Adrenal gland (tissue), 12 donors: ENCODE results near the gene NAPB. TPM values are rescaled to one million over a fixed set of nuclear protein-coding genes. Genes with fewer than 3 reads are reported as not detected.

Experiments
- DNase-seq, 7 donors: peaks; one replicate each; pipeline ENCODE4 v3.0.0-alpha.2; 2019 to 2020
- H3K27ac ChIP-seq, 5 donors: fragments of 200-600 bp; sonication (generic) in 4 of 5; 1 replicate in 3 of 5; 2 replicates in 2 of 5; pipeline versions ENCODE4 v1.5.1 to v1.8.0; 2016 to 2020; ENCODE audit warnings: mild to moderate bottlenecking in 1 of 5
- H3K27me3 ChIP-seq: fragments of 200-600 bp; 2 replicates; pipeline ENCODE4 v1.8.0; 2021
- H3K36me3 ChIP-seq, 2 donors: fragments of 200-600 bp; replicated peaks in 1 of 2; 1 replicate in 1 of 2; 2 replicates in 1 of 2; pipeline versions ENCODE4 v1.5.1 to v1.8.0; 2018 to 2022
- H3K4me1 ChIP-seq, 2 donors: fragments of 200-600 bp; replicated peaks in 1 of 2; 1 replicate in 1 of 2; 2 replicates in 1 of 2; pipeline versions ENCODE4 v1.5.1 to v1.8.0; 2018 to 2021
- H3K4me3 ChIP-seq, 4 donors: fragments of 200-600 bp; sonication (generic) in 3 of 4; one replicate each; pipeline ENCODE4 v1.5.1; 2016 to 2018
- H3K9me3 ChIP-seq, 3 donors: fragments of 200-600 bp; sonication (generic) in 1 of 3; replicated peaks in 1 of 3; 1 replicate in 2 of 3; 2 replicates in 1 of 3; pipeline versions ENCODE4 v1.5.1 to v1.8.0; 2016 to 2021
- POLR2A ChIP-seq, 2 donors: fragments of 450-650 bp; IDR thresholded peaks; one replicate each; pipeline ENCODE4 v1.6.1; 2017; ENCODE audit warnings: antibody characterized with exemption in 2 of 2, mild to moderate bottlenecking in 2 of 2, moderate library complexity in 1 of 2
- WGBS, 4 donors: extraction: QIAGEN DNeasy Blood & Tissue Kit in 2 of 4; methylation state at CpG; one replicate each; pipeline versions ENCODE4 v1.1.5 to v1.1.7; 2013 to 2017; 5-methylcytosine and 5-hydroxymethylcytosine counted together
- intact Hi-C, 2 donors: fragments of 100-400 bp; cut with DNase I; formaldehyde crosslinking; loops; one replicate each; pipeline versions ENCODE4 v1.14.1 to v1.15.0; 2022 to 2023
- polyA plus RNA-seq, 3 donors: library from polyadenylated mRNA; stranded (reverse); fragments of 200-250 nt in 2 of 3; fragments of 350-450 nt in 1 of 3; fragmentation: Illumina TruSeq in 1 of 3; extraction: RNeasy Lipid Tissue Mini Kit (QIAGEN cat#74804) in 1 of 3; gene quantifications; one replicate each; pipeline ENCODE4 v1.2.3, GENCODE V29; 2013 to 2014
- total RNA-seq, 9 donors: library from RNA; depleted of rRNA in 4 of 9; stranded (reverse); fragments of >200 nt in 4 of 9; fragments of 120-200 nt in 1 of 9; fragmentation: NEBNext Ultra II Directional in 1 of 9; extraction: Animal tissue kit (Norgen Biotek cat#: 25700) in 1 of 9; gene quantifications; one replicate each; pipeline versions ENCODE4 v1.1.0 to v1.2.4, GENCODE V29; 2013 to 2023
- TF ChIP-seq, protein P1 (sequence below), 6 experiments: fragments of 450-650 bp in 4 of 6; fragments of 200-600 bp in 2 of 6; sonication (generic) in 1 of 6; IDR thresholded peaks; 1 replicate in 5 of 6; 2 replicates in 1 of 6; pipeline versions ENCODE4 v1.5.1 to v1.8.0; 2016 to 2021; ENCODE audit warnings: antibody characterized with exemption in 6 of 6, mild to moderate bottlenecking in 2 of 6, moderate library complexity in 1 of 6
- donor health status: healthy with polysubstance abuse.
- donor health status: Bipolar disorder and iron deficiency.
- donor health status: DM: yes; HTN: yes; CAD: no.
- donor health status: DM: no; HTN: no; CAD: no.
- donor health status: DM: no; HTN: no; CAD: no.
- donor health status: DM: yes; HTN: yes; CAD: no.

NAPB gene
- total and polyA plus RNA-seq, 12 donors, result 11.8 to 27.5 (median 20.2) TPM

DNA sequence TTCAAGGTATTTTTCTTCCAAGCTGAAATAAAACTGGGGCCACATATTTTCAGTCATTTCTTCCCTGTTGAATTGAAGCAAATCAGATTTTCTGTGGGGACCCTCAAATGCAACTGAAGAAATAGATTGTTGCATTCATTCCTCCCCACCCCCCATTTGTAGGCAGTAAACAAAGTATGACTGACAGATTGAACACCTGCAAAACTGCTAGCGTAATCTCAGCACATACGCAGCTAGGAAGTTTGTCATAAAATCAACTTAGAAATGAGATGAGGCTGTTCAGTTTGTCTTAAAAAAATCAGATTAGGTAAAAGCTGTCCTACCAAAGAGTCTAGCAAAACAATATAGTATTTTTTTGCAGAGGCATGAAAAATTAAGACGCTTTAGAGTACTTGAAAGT, 50.4 kb downstream of the NAPB start:
- no peaks in the 10 kb centered on the region for H3K9me3 ChIP-seq
- H3K27me3 ChIP-seq, result no peaks in the 10 kb centered on the region
- TF ChIP-seq, protein P1, sequence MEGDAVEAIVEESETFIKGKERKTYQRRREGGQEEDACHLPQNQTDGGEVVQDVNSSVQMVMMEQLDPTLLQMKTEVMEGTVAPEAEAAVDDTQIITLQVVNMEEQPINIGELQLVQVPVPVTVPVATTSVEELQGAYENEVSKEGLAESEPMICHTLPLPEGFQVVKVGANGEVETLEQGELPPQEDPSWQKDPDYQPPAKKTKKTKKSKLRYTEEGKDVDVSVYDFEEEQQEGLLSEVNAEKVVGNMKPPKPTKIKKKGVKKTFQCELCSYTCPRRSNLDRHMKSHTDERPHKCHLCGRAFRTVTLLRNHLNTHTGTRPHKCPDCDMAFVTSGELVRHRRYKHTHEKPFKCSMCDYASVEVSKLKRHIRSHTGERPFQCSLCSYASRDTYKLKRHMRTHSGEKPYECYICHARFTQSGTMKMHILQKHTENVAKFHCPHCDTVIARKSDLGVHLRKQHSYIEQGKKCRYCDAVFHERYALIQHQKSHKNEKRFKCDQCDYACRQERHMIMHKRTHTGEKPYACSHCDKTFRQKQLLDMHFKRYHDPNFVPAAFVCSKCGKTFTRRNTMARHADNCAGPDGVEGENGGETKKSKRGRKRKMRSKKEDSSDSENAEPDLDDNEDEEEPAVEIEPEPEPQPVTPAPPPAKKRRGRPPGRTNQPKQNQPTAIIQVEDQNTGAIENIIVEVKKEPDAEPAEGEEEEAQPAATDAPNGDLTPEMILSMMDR (IDR thresholded peaks at IDR 0.05), result no peak
- TF ChIP-seq POLR2A (IDR thresholded peaks at IDR 0.05), result no peak
- 62 to 97% (median 78%) methylated on average over 3 of the region's 3 CpGs for WGBS, 4 donors
- DNase-seq, result no peak
- H3K27ac ChIP-seq, result peak overlapping the region in 3 of 5 donors; percentile 1 to 53 (median 53)
- peaks cover 0 to 57% of the 10 kb centered on the region in 2 donors for H3K36me3 ChIP-seq
- peaks cover 26 to 54% of the 10 kb centered on the region in 2 donors for H3K4me1 ChIP-seq
- H3K4me3 ChIP-seq, result no peak overlapping the region
- intact Hi-C loops, result no loop called here

DNA sequence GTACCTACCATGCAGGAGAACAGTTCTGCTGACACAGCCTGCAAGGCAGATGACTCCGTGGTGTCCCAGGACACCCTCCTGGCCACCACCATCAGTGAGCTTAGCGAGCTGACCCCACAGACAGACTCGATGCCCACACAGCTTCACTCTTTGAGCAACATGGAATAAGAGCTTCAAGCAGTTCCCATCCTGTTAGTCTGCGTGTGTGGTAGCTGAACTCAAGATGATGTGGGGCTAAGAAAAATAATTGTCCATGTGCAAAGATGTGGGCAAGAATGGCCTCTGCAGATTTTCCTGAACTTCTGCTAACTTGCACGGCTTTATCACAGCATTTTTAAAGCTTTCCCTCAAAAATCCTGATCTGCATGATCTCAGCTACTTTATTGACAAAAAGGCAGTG, 51.0 kb downstream of the NAPB start:
- no peak for DNase-seq
- no peak overlapping the region for H3K27ac ChIP-seq
- H3K36me3 ChIP-seq, result peaks cover 0 to 57% of the 10 kb centered on the region in 2 donors
- H3K4me3 ChIP-seq, result no peak overlapping the region
- no peak for TF ChIP-seq POLR2A (IDR thresholded peaks at IDR 0.05)
- TF ChIP-seq, protein P1 (IDR thresholded peaks at IDR 0.05), result no peak
- no peaks in the 10 kb centered on the region for H3K9me3 ChIP-seq
- intact Hi-C loops, result no loop called here
- H3K27me3 ChIP-seq, result no peaks in the 10 kb centered on the region
- peaks cover 27 to 60% of the 10 kb centered on the region in 2 donors for H3K4me1 ChIP-seq
- WGBS, 4 donors, result 88 to 93% (median 91%) methylated on average over 4 to 5 of the region's 5 CpGs

DNA sequence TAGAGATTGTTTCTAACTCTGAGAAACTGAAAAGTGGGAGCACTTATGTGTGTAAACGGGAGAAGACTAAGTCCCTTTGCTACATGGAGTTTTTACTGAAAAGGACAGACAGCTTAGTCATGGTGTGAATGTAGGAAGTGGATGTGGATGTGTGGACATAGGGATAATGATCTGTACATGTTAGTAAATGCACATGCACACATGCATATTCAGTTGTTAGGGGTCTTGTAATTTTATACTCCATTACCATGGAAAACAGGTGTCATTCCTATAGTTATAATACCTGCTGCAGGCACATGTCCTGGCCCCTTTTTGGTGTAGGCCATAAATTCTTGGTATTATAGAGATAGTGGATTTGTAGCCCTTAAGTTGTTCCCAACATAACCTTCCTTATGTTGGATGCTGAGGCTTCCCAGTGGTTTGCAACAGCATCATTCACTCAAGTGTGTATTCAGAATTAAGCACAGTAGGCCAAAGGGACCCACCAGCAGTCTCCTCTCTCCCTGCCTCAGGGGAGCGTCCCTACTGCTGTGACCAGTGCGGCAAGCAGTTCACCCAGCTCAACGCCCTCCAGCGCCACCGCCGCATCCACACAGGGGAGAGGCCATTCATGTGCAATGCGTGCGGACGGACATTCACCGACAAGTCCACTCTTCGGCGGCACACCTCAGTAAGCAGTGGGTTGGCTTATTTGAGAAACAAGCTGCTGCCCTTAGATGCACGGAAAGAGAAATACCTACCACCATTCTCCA, 52.0 kb downstream of the NAPB start:
- Histone ChIP-seq H3K36me3 (peaks cover 0 to 62% of the 10 kb centered on the region in 2 donors), H3K4me1 (peaks cover 27 to 67% of the 10 kb centered on the region in 2 donors), H3K4me3 (no peak overlapping the region), H3K27me3 (no peaks in the 10 kb centered on the region), H3K9me3 (no peaks in the 10 kb centered on the region), H3K27ac (no peak overlapping the region)
- no peak for TF ChIP-seq POLR2A (IDR thresholded peaks at IDR 0.05)
- TF ChIP-seq, protein P1 (IDR thresholded peaks at IDR 0.05), result no peak
- WGBS, 4 donors, result 96 to 97% (median 97%) methylated on average over 14 of the region's 14 CpGs
- DNase-seq, result no peak
- intact Hi-C loops, result loop anchor here in 1 of 2 donors (10.0 kb wide), 1 partner anchor 56 kb away; the partner anchor contains the start of gene NAPB

DNA sequence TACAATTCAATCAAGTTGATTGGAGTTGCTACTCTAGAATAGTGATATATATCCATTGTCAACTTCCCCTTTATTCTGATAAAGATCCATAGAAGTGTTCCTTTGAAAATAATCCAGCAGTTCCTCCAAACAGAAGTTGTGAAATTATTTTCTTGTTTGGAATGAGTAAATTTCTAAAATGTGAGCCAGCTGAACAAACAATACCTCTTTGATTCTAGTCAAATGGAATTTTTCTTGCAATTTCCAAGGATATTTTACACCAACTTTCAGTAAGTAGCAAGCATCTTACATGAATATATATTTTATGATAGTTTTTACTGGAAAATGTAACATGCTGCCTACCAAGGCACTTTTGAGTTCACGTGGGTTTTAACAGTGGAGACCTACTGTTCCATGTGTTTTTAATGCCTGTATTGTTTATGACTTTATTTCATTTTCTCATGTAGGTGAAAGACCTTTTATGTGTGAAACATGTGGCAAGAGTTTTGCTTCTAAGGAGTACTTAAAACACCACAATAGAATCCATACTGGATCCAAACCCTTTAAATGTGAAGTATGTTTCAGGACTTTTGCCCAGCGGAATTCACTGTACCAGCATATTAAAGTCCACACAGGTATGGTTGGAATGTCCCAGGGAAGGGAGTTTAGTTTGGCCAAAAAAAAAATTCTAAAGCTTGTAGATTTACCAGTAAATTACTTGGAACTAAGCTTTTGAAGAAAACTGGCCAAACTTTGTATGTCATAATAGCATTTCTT, 52.8 kb downstream of the NAPB start:
- H3K4me3 ChIP-seq, result no peak overlapping the region
- TF ChIP-seq, protein P1 (IDR thresholded peaks at IDR 0.05), result no peak
- no peak for TF ChIP-seq POLR2A (IDR thresholded peaks at IDR 0.05)
- H3K36me3 ChIP-seq, result peaks cover 0 to 57% of the 10 kb centered on the region in 2 donors
- DNase-seq, result no peak
- H3K27me3 ChIP-seq, result no peaks in the 10 kb centered on the region
- H3K9me3 ChIP-seq, result no peaks in the 10 kb centered on the region
- H3K4me1 ChIP-seq, result peaks cover 28 to 74% of the 10 kb centered on the region in 2 donors
- H3K27ac ChIP-seq, result no peak overlapping the region
- WGBS, 4 donors, result 91 to 97% (median 93%) methylated on average over 2 of the region's 2 CpGs
- intact Hi-C loops, result loop anchor here in 1 of 2 donors (10.0 kb wide), 1 partner anchor 56 kb away; the partner anchor contains the start of gene NAPB
